Lung (tissue), 12 donors: ENCODE results near the gene ZMYM3. TPM values are rescaled to one million over a fixed set of nuclear protein-coding genes. Genes with fewer than 3 reads are reported as not detected.

ENCODE experiments used
- ATAC-seq: fragments of 200-7000 bp; cut with Tn5 transposase; one replicate; pipeline ENCODE4 v1.9.1; 2020; ENCODE audit warnings: moderate number of reproducible peaks; ENCODE audit not compliant: insufficient read depth, low FRiP score
- DNase-seq, 3 donors: peaks; one replicate each; pipeline ENCODE4 v3.0.0-alpha.2; 2013 to 2017
- H3K27ac ChIP-seq, 2 donors: one replicate each; pipeline ENCODE4 v1.5.1; 2013; ENCODE audit warnings: mild to moderate bottlenecking in 2 of 2, moderate library complexity in 2 of 2, control low read depth in 1 of 2, inconsistent platforms in 1 of 2, low read depth in 1 of 2, low read length in 1 of 2
- H3K27me3 ChIP-seq, 3 donors: one replicate each; pipeline ENCODE4 v1.5.1; 2013; ENCODE audit warnings: low read length in 2 of 3; ENCODE audit not compliant: control insufficient read depth in 3 of 3, insufficient read depth in 3 of 3
- H3K36me3 ChIP-seq, 4 donors: one replicate each; pipeline ENCODE4 v1.5.1; 2013; ENCODE audit warnings: low read length in 4 of 4, mild to moderate bottlenecking in 1 of 4, moderate library complexity in 1 of 4; ENCODE audit not compliant: control insufficient read depth in 4 of 4, insufficient read depth in 4 of 4
- H3K4me1 ChIP-seq, 5 donors: one replicate each; pipeline ENCODE4 v1.5.1; 2013; ENCODE audit warnings: low read length in 5 of 5, mild to moderate bottlenecking in 2 of 5, moderate library complexity in 1 of 5; ENCODE audit not compliant: control insufficient read depth in 5 of 5, insufficient read depth in 5 of 5
- H3K4me3 ChIP-seq: one replicate; pipeline ENCODE4 v1.5.1; 2013; ENCODE audit warnings: mild to moderate bottlenecking, control low read depth, moderate library complexity
- H3K9ac ChIP-seq, 2 donors: one replicate each; pipeline ENCODE4 v1.5.1; 2013; ENCODE audit warnings: low read length in 2 of 2, control low read depth in 1 of 2; ENCODE audit not compliant: insufficient read depth in 1 of 2
- H3K9me3 ChIP-seq, 4 donors: one replicate each; pipeline ENCODE4 v1.5.1; 2013; ENCODE audit warnings: low read length in 3 of 4, mild to moderate bottlenecking in 1 of 4, moderate library complexity in 1 of 4; ENCODE audit not compliant: control insufficient read depth in 4 of 4, insufficient read depth in 3 of 4
- WGBS, 2 donors: extraction: QIAGEN DNeasy Blood & Tissue Kit; methylation state at CpG; one replicate each; pipeline ENCODE4 v1.1.7; 2013; 5-methylcytosine and 5-hydroxymethylcytosine counted together
- polyA plus RNA-seq, 2 donors: library from polyadenylated mRNA; stranded (reverse); fragments of 200-250 nt; gene quantifications; one replicate each; pipeline ENCODE4 v1.2.1, GENCODE V29; 2013
- total RNA-seq, 2 donors: library from RNA; depleted of rRNA in 1 of 2; stranded (reverse); fragments of >200 nt in 1 of 2; gene quantifications; one replicate each; pipeline ENCODE4 v1.2.1, GENCODE V29; 2014 to 2021
- TF ChIP-seq, protein P1 (sequence below): IDR thresholded peaks from 2 replicates; pipeline ENCODE4 v1.5.1; 2012; ENCODE audit warnings: mild to moderate bottlenecking; ENCODE audit errors: control extremely low read depth, extremely low read depth
- donor health status: control.
- donor health status: control.
- donor health status: Bipolar disorder and iron deficiency.
- donor health status: healthy.
- donor health status: DM: yes; HTN: yes; CAD: no.

The ZMYM3 gene
- total and polyA plus RNA-seq, 4 donors, result 5.8 to 23.4 (median 15.7) TPM

- Histone ChIP-seq H3K27ac (no peak overlapping the region), H3K4me3 (no peak overlapping the region), H3K4me1 (peaks cover 0 to 4% (median 0%) of the 10 kb centered on the region in 5 donors), H3K9me3 (peaks cover 0 to 2% (median 0%) of the 10 kb centered on the region in 4 donors), H3K9ac (no peak overlapping the region), H3K27me3 (no peaks in the 10 kb centered on the region), H3K36me3 (peaks cover 13 to 21% (median 15%) of the 10 kb centered on the region in 4 donors)
- WGBS, 2 donors, result 57 to 58% methylated on average over 6 of the region's 6 CpGs
- ATAC-seq, result no peak
- DNase-seq, result no peak
- TF ChIP-seq, protein P1, sequence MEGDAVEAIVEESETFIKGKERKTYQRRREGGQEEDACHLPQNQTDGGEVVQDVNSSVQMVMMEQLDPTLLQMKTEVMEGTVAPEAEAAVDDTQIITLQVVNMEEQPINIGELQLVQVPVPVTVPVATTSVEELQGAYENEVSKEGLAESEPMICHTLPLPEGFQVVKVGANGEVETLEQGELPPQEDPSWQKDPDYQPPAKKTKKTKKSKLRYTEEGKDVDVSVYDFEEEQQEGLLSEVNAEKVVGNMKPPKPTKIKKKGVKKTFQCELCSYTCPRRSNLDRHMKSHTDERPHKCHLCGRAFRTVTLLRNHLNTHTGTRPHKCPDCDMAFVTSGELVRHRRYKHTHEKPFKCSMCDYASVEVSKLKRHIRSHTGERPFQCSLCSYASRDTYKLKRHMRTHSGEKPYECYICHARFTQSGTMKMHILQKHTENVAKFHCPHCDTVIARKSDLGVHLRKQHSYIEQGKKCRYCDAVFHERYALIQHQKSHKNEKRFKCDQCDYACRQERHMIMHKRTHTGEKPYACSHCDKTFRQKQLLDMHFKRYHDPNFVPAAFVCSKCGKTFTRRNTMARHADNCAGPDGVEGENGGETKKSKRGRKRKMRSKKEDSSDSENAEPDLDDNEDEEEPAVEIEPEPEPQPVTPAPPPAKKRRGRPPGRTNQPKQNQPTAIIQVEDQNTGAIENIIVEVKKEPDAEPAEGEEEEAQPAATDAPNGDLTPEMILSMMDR, result no peak
Measured at GRCh38 chrX:71291381-71291780, 37.4 kb upstream of the ZMYM3 start.

- Histone ChIP-seq H3K36me3 (peaks cover 0 to 6% (median 3%) of the 10 kb centered on the region in 4 donors), H3K4me1 (peaks cover 0 to 13% (median 0%) of the 10 kb centered on the region in 5 donors), H3K9me3 (peaks cover 0 to 4% (median under 1%) of the 10 kb centered on the region in 4 donors), H3K27ac (no peak overlapping the region), H3K9ac (peak overlapping the region in 1 of 2 donors; percentile 28), H3K4me3 (no peak overlapping the region), H3K27me3 (no peaks in the 10 kb centered on the region)
- no peak for DNase-seq
- TF ChIP-seq, protein P1, result no peak
- ATAC-seq, result no peak
Measured at GRCh38 chrX:71285929-71286328, 32.0 kb upstream of the ZMYM3 start.

DNA sequence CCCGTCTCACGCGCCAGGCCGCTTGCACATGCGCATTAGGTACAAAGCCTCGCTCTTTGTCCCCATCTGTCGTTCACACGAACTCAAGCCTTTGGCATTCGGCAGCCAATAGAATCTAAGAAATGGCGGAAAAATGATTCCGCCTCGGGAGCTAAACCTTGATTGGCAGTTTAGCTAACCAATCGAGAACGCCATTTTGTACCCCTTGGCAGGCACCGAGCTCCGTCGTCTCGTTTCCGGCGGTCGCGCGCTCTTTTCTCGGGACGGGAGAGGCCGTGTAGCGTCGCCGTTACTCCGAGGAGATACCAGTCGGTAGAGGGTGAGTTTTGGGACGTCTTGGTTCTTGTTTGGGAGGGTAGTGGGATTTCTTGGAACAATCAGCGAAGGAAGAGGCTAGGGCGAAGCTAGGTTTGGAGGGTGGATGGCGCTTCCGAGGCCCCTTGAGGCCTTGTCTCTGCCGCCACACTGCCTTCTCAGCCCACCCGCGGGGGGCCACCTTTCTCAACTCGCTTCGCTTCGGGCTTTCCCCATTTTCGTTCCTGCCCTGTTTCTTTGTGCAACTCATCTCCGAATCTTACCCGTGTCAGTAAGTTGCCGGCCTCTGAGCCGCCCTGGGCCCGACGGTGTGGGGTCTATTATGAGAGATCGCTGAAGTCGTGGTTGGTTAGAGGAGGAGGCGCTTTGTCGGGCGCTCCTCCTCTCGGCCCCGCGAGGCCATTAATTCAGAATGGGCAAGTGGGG is 29.6 kb upstream of the ZMYM3 start, which contains the start of gene NONO:
Gene NONO (plus strand): TSS at position 233 of the 741 bp plus-strand sequence. CDS start 7,003 bp downstream, outside the sequence.
- DNase-seq (peak; percentile 94 to 99 (median 99)), ATAC-seq (peak; percentile 90)
- H3K4me1 ChIP-seq, result peaks cover 0 to 13% (median 0%) of the 10 kb centered on the region in 5 donors
- H3K36me3 ChIP-seq, result peaks cover 0 to 3% (median under 1%) of the 10 kb centered on the region in 4 donors
- H3K9ac ChIP-seq, result peak within 1 kb of the TSS; percentile 95 to 96
- peak within 1 kb of the TSS; percentile 38 for H3K4me3 ChIP-seq
- peak within 1 kb of the TSS; percentile 95 to 98 for H3K27ac ChIP-seq
- no peaks in the 10 kb centered on the region for H3K27me3 ChIP-seq
- 1 to 33% methylated on average over 52 to 57 of the region's 57 CpGs for WGBS, 2 donors
- peaks cover 0 to 6% (median under 1%) of the 10 kb centered on the region in 4 donors for H3K9me3 ChIP-seq
- TF ChIP-seq, protein P1, result no peak
